Effector memory CD8-positive, alpha-beta T cell (primary cell): ENCODE measurements around the gene KRTAP5-9.
"Not testable (repeated sequence)": the region's sequence is repeated elsewhere in the genome, so short reads cannot be mapped to it uniquely, and the experiment has no call there.

Experiments
- ATAC-seq: fragments of 150-1000 bp; cut with Tn5 transposase; replicated peaks from 2 replicates; pipeline ENCODE4 v1.10.0; 2021; ENCODE audit warnings: mild to moderate bottlenecking, moderate library complexity
- DNase-seq, 3 experiments: peaks; one replicate each; pipeline ENCODE4 v3.0.0; 2021
- H3K27ac Mint-ChIP-seq, 2 donors: one replicate each; pipeline ENCODE4 v1.8.0; 2022; ENCODE audit warnings: mild to moderate bottlenecking in 2 of 2, mixed read lengths in 2 of 2, moderate library complexity in 2 of 2
- H3K27me3 Mint-ChIP-seq, 2 donors: one replicate each; pipeline ENCODE4 v1.8.0; 2022; ENCODE audit warnings: mixed read lengths in 2 of 2
- H3K36me3 Mint-ChIP-seq: one replicate; pipeline ENCODE4 v1.8.0; 2022; ENCODE audit warnings: mild to moderate bottlenecking, moderate library complexity, mixed read lengths; ENCODE audit not compliant: insufficient read depth
- H3K4me1 Mint-ChIP-seq, 2 donors: one replicate each; pipeline ENCODE4 v1.8.0; 2022; ENCODE audit warnings: low read depth in 2 of 2, mixed read lengths in 2 of 2
- H3K4me3 Mint-ChIP-seq, 2 donors: one replicate each; pipeline ENCODE4 v1.8.0; 2022; ENCODE audit warnings: mild to moderate bottlenecking in 2 of 2, mixed read lengths in 2 of 2, moderate library complexity in 2 of 2
- H3K9me3 Mint-ChIP-seq, 2 donors: one replicate each; pipeline ENCODE4 v1.8.0; 2022; ENCODE audit warnings: mixed read lengths in 2 of 2

The KRTAP5-9 gene

DNA sequence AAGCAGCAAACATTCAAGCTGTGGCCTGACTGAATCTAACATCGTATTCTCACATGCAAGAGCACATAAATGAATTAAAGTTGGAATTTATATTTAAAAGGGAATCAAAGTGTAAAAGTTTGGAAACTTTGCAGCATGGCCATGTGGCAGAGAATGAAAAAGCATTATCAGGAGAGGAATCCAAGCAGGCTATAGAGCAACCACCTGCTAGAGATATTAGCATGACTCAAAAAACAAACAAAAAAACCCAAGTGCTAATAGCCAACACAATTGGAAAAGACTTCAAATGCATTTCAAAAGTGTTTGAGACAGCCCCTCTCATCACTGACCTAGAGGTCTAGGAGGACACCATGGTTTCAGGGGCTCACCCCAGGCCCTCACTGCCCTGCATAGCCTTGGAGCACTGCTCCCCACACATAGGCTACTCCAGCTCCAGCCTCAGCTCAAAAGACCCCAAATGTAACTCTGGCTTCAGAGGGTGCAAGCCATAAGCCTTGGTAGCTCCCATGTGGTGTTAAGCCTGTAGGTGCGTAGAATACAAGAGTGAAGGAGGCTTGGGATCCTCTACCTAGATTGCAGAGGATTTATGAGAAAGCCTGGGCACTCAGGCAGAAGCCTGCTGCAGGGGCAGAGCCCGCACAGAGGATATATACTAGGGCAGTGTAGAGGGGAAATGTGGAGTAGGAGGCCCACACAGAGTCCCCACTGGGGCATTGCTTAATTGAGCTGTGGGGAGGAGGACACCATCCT is 22.9 kb upstream of the KRTAP5-9 start:
- H3K9me3 Mint-ChIP-seq = peaks cover 0 to 7% of the 10 kb centered on the region in 2 donors
- no peak overlapping the region for H3K27ac Mint-ChIP-seq
- H3K27me3 Mint-ChIP-seq = peaks cover 16 to 36% of the 10 kb centered on the region in 2 donors
- H3K36me3 Mint-ChIP-seq = peaks cover 2% of the 10 kb centered on the region
- H3K4me1 Mint-ChIP-seq = no peaks in the 10 kb centered on the region
- DNase-seq (no peak), ATAC-seq (no peak)
- no peak overlapping the region for H3K4me3 Mint-ChIP-seq

- H3K4me1 Mint-ChIP-seq = no peaks in the 10 kb centered on the region
- peaks cover 16 to 42% of the 10 kb centered on the region in 2 donors for H3K27me3 Mint-ChIP-seq
- peaks cover 0 to 7% of the 10 kb centered on the region in 2 donors for H3K9me3 Mint-ChIP-seq
- no peak overlapping the region for H3K4me3 Mint-ChIP-seq
- ATAC-seq (no peak), DNase-seq (no peak)
- H3K27ac Mint-ChIP-seq = no peak overlapping the region
- no peaks in the 10 kb centered on the region for H3K36me3 Mint-ChIP-seq
Observed at GRCh38 chr11:71525938-71526495, 22.2 kb upstream of the KRTAP5-9 start.

- H3K9me3 Mint-ChIP-seq, H3K27ac Mint-ChIP-seq, H3K4me3 Mint-ChIP-seq, DNase-seq, ATAC-seq, H3K4me1 Mint-ChIP-seq, H3K36me3 Mint-ChIP-seq: not testable (repeated sequence)
- H3K27me3 Mint-ChIP-seq = peaks cover 16 to 51% of the 10 kb centered on the region in 2 donors
Observed at GRCh38 chr11:71526796-71527575, 21.2 kb upstream of the KRTAP5-9 start, which contains the start of gene KRTAP5-7. TSS of gene KRTAP5-7 (plus strand) at chr11:71527267. CDS start at chr11:71527301, 34 bp downstream.

- H3K4me1 Mint-ChIP-seq = no peaks in the 10 kb centered on the region
- no peaks in the 10 kb centered on the region for H3K36me3 Mint-ChIP-seq
- no peak overlapping the region for H3K27ac Mint-ChIP-seq
- DNase-seq (no peak), ATAC-seq (no peak)
- H3K27me3 Mint-ChIP-seq = peaks cover 16 to 57% of the 10 kb centered on the region in 2 donors
- H3K9me3 Mint-ChIP-seq = no peaks in the 10 kb centered on the region
- no peak overlapping the region for H3K4me3 Mint-ChIP-seq
Observed at GRCh38 chr11:71527576-71528210, 20.5 kb upstream of the KRTAP5-9 start.

DNA sequence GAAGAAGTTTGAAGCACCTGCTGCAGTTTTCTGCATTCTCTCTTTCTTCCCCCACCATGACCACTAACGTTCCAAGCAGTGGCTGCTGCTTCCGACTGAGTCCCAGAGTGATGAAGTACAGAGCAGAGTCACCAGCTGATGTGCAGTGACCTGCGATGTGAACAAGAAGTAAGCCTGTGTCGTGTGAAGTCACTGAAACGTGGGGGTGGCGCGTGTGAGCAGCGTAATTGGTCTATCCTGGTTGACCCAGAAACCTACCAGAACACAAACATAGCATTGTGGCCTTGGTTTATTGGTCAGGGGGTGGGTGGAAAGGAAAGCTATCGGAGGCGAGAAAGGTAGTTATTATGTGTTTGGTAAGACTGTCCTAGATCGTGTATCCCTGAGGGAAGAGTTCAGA is 17.6 kb upstream of the KRTAP5-9 start:
- ATAC-seq (peak; percentile 37), DNase-seq (no peak)
- no peak overlapping the region for H3K27ac Mint-ChIP-seq
- H3K4me3 Mint-ChIP-seq = no peak overlapping the region
- H3K27me3 Mint-ChIP-seq = peaks cover 16 to 61% of the 10 kb centered on the region in 2 donors
- no peaks in the 10 kb centered on the region for H3K4me1 Mint-ChIP-seq
- no peaks in the 10 kb centered on the region for H3K36me3 Mint-ChIP-seq
- H3K9me3 Mint-ChIP-seq = no peaks in the 10 kb centered on the region

DNA sequence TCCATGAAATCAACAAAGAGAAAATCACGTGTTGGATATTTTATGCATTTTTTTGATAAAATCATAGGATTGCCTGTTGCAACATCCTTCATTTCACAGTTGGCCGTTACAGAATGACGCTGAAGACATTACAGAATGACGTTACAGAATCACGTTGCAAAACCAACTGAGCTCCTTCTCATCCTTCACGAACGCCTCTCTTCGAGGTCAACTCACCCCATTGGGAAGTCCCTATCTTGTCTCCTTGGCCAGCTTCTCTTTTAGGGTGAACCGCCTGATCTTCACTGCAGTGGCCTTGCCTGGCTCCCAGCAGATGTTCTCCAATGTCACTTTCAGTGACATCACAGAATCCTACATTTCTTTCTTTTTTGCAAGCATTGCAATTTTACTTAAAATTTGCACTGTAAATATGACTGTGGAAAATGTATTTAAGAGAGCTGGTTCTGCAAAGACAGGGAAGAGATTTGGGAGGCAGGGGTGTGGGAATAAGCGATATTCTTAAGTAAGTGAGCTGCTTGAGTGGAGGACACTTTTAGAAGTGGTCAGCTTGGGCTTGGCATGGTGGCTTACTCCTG is 16.1 kb upstream of the KRTAP5-9 start:
- H3K27me3 Mint-ChIP-seq = peaks cover 11 to 61% of the 10 kb centered on the region in 2 donors
- no peaks in the 10 kb centered on the region for H3K9me3 Mint-ChIP-seq
- no peak overlapping the region for H3K27ac Mint-ChIP-seq
- no peaks in the 10 kb centered on the region for H3K36me3 Mint-ChIP-seq
- H3K4me3 Mint-ChIP-seq = no peak overlapping the region
- DNase-seq = no peak
- ATAC-seq = no peak
- H3K4me1 Mint-ChIP-seq = no peaks in the 10 kb centered on the region

- not testable (repeated sequence) for DNase-seq, H3K36me3 Mint-ChIP-seq, ATAC-seq, H3K4me1 Mint-ChIP-seq, H3K4me3 Mint-ChIP-seq, H3K9me3 Mint-ChIP-seq
- H3K27ac Mint-ChIP-seq = peak overlapping the region in 1 of 2 donors; percentile 14
- H3K27me3 Mint-ChIP-seq = peaks cover 20 to 66% of the 10 kb centered on the region in 2 donors
Observed at GRCh38 chr11:71534711-71535608, 13.3 kb upstream of the KRTAP5-9 start.

- no peak overlapping the region for H3K4me3 Mint-ChIP-seq
- DNase-seq (no peak), ATAC-seq (no peak)
- no peak overlapping the region for H3K27ac Mint-ChIP-seq
- no peaks in the 10 kb centered on the region for H3K36me3 Mint-ChIP-seq
- H3K4me1 Mint-ChIP-seq = no peaks in the 10 kb centered on the region
- peaks cover 1 to 5% of the 10 kb centered on the region in 2 donors for H3K9me3 Mint-ChIP-seq
- H3K27me3 Mint-ChIP-seq = peaks cover 23 to 68% of the 10 kb centered on the region in 2 donors
Observed at GRCh38 chr11:71535825-71536224, 12.4 kb upstream of the KRTAP5-9 start.

- Mint-ChIP-seq H3K27ac (no peak overlapping the region), H3K4me3 (no peak overlapping the region), H3K36me3 (no peaks in the 10 kb centered on the region), H3K27me3 (peaks cover 30 to 70% of the 10 kb centered on the region in 2 donors), H3K4me1 (no peaks in the 10 kb centered on the region), H3K9me3 (peaks cover 1 to 8% of the 10 kb centered on the region in 2 donors)
- DNase-seq = no peak
- no peak for ATAC-seq
Observed at GRCh38 chr11:71537537-71537936, 10.7 kb upstream of the KRTAP5-9 start.

DNA sequence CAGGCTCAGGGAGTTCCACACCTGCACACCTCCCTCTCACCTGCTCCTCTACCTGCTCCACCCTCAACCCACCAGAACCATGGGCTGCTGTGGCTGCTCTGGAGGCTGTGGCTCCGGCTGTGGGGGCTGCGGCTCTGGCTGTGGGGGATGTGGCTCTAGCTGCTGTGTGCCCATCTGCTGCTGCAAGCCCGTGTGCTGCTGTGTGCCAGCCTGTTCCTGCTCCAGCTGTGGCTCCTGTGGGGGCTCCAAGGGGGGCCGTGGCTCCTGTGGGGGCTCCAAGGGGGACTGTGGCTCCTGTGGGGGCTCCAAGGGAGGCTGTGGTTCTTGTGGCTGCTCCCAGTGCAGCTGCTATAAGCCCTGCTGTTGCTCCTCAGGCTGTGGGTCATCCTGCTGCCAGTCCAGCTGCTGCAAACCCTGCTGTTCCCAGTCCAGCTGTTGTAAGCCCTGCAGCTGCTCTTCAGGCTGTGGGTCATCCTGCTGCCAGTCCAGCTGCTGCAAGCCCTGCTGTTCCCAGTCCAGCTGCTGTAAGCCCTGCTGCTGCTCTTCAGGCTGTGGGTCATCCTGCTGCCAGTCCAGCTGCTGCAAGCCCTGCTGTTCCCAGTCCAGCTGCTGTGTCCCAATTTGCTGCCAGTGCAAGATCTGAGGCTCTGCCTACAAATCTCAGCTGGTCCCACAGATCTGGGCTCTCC is 10.1 kb upstream of the KRTAP5-9 start, which contains the start of gene KRTAP5-8:
Gene KRTAP5-8 (plus strand): TSS at position 49 of the 689 bp plus-strand sequence. CDS start 31 bp downstream, at position 80.
- not testable (repeated sequence) for H3K36me3 Mint-ChIP-seq, H3K4me3 Mint-ChIP-seq, H3K27ac Mint-ChIP-seq, H3K9me3 Mint-ChIP-seq, H3K4me1 Mint-ChIP-seq, DNase-seq, ATAC-seq
- H3K27me3 Mint-ChIP-seq = peaks cover 30 to 75% of the 10 kb centered on the region in 2 donors

DNA sequence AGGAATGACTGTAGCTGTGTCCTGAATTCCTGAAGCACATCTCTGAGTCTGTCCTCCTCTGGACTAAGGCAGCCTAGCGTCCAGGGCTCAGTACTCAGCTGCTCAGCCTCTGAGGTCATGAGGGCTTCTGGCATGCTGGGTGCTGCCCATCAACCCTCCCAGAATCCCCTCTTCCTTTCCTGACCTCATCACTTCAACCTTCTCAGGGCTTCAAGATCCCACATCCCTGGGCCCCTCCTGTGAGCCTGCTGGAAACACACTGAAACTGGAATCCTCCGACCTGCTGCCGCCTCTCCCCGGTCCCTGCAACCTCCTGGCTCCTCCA is 9.6 kb upstream of the KRTAP5-9 start:
- no peak for DNase-seq
- H3K27ac Mint-ChIP-seq = no peak overlapping the region
- peaks cover 1 to 8% of the 10 kb centered on the region in 2 donors for H3K9me3 Mint-ChIP-seq
- H3K36me3 Mint-ChIP-seq = no peaks in the 10 kb centered on the region
- no peak for ATAC-seq
- no peak overlapping the region for H3K4me3 Mint-ChIP-seq
- H3K4me1 Mint-ChIP-seq = peaks cover 1 to 5% of the 10 kb centered on the region in 2 donors
- H3K27me3 Mint-ChIP-seq = peaks cover 30 to 80% of the 10 kb centered on the region in 2 donors

- Mint-ChIP-seq H3K36me3 (no peaks in the 10 kb centered on the region), H3K27ac (no peak overlapping the region), H3K27me3 (peaks cover 30 to 84% of the 10 kb centered on the region in 2 donors), H3K4me3 (no peak overlapping the region), H3K4me1 (peaks cover 4 to 5% of the 10 kb centered on the region in 2 donors), H3K9me3 (peaks cover 1 to 8% of the 10 kb centered on the region in 2 donors)
- no peak for ATAC-seq
- DNase-seq = no peak
Observed at GRCh38 chr11:71539017-71539416, 9.2 kb upstream of the KRTAP5-9 start.
